ENCODE results near the gene AHI1. TPM values are rescaled to one million over a fixed set of nuclear protein-coding genes. Genes with fewer than 3 reads are reported as not detected.

Gene AHI1
- total RNA-seq, 1 donor from 2014 or later = 30.7 TPM

DNA sequence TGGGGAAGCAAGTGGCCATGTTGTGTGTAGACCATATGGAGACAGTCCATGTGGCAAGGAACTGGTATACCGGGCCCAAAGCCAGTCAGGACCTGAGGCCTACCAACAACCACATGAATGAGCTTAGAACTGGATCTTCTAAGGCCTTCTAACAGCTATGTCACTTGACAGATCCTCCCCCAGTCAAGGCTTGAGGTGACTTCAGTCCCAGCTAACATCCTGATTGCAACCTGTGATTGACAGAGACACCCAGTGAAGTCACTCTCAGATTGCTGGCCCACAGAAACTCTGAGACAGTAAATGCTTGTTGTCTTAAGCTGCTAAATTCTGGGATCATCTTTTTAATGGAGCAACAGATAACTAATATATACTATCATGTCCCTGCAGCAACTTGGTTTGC lies 32.9 kb downstream of the AHI1 start:
- DNase-seq (ENCODE audit: low spot score) = no peak

DNA sequence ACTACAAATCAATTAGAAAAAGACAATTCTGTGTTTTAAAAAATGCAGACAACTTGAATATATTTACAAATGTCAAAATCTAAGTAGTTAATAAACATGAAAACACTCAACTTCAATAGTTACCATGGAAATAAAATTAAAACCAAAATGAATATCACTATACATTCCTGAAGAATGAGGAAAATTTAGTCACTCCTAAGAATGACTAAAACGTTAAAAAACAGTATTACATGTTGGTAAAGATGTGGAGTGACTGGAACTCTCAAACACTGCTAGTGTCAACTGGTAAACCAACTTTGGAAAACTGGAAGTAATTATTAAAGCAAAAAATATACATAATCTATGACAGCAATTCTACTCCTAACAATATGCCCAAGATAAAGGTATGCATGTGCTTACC lies 36.3 kb downstream of the AHI1 start:
- no peak for DNase-seq (ENCODE audit: low spot score)

DNA sequence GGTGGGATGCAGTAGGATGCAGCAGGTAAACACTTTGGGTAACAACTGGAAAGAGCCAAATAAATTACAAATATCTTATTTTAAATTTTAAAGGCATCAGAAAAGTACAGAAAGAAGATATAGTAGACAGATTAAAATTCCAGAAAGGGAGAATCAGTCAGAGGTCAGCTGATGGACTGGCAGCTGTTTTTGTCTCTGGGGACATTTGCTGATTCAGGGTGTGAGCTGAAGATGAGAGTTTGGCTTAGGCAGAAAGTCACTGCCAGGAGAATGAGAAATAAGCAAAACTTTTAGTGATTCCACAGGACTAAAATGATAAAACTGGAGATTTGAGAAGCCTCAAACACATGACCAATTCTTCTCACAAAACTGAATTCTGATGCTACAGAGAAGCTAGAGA lies 39.5 kb downstream of the AHI1 start:
- no peak for DNase-seq (ENCODE audit: low spot score)

DNA sequence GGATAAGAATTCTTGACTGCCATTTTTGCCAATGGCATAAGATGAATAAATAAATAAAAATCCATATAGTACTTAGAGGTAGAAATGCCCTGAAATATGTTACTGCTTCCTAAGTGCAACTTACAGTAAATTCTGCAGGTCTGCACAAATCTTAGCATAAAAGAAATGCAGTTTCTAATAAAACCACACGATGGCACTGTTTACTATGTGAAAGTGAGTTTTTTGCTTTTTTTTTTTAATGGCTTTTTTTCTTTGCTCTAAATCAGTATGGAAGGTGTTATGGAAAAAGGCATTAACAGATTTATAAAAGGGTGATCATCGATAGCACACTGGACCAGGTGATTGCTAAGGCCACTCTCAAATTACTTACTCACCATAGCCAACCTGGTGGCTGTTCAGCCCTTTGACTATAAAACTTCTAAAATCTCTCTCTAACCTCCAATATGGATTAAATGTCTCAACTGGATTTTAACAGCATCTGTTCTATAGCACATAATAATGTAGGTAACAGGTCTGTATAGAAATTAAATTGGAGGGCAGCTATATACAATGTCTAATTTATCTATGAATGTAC lies 45.8 kb downstream of the AHI1 start:
- no peak for DNase-seq (ENCODE audit: low spot score)

DNA sequence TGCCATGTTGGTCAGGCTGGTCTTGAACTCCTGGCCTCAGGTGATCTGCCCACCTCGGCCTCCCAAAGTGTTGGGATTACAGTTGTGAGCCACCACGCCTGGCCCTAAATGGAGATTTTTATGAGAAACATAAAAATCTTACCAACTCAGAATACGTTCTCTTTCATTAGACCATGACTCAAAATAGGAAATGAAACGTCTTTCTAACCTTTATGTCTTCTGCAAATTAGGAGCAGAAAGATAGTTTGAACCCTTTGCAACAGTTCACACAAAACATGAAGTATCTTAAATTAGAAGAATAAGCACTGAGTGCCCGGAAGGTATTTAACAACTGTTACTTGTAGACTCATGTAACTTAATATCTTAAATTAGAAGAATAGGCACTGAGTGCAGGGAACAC lies 48.3 kb downstream of the AHI1 start:
- DNase-seq (ENCODE audit: low spot score) = no peak

DNA sequence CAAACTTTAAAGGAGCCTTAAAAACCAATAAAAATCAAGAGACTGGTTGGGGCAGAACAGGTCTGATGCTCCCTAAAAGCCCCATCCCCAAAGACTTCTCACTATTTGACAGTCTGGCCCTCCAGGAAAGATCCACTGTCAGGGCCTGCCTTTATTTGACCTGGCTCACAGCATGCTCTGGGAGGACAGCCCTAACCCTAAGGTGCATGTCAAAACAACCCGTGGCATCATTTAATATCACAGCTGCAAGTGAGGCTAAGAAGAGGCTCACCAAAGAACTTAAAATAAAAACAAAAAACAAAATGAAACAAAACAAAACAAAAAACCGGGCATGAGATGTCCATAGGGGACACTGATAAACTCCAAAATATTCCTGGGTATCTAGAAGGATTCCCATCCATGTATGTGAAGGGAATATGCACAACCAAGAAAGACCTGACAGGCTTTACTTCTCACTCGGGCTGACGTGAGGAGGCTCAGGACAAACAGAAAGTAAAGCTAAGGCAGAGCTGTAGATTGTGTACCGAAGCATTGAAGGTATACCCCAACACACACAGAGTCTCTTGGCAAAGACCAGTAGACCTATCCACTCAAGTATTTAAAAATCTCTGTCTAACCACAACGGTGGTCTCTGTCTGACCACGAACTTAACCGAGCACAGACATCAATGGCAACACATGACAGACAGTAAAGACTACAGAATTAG lies 57.3 kb downstream of the AHI1 start:
- DNase-seq (ENCODE audit: low spot score) = no peak

DNA sequence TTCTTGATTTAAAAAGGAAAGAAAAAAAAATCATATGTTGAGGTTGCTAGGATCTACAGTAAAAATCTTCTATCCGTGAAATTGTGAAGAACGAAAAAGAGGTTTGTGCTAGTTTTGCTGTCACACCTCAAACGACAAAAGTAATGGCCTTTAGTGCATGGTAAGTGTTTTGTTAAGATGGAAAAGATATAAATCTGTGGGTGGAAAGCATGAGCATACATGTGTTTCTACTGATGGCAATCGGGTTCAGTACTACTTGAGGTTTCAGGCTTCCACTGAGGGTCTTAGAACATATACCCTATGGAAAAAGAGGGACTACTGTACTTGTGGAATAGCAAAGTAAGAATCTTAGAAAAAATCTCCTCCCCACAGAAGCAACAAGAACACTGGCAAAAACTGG lies 58.0 kb downstream of the AHI1 start:
- no peak for DNase-seq (ENCODE audit: low spot score)

DNA sequence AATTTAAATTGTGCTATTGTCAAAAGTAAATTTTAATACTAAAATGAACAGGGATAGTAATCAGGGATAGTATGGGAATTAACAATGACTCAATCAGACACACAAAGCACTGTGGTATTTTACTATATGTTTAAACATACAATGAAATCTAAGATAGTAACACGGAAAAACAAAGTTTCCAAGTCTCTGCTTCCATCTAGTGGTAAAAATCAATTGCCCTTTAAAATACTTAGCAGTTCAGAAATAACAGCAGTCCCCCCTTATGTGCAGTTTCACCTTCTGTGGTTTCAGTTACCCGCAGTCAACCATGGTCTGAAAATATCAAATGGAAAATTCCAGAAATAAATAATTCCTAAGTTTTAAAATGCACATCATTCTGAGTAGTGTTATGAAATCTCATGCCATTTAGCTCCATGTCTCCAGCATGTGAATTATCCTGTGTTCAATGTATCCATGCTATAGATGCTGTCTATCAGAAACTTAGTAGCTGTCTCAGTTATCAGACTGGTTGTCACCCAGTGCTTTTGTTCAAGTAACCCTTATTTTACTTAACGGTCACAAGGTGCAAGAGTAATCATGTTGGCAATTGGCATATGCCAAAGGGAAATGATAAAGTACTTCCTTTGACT lies 58.5 kb downstream of the AHI1 start:
- no peak for DNase-seq (ENCODE audit: low spot score)

DNA sequence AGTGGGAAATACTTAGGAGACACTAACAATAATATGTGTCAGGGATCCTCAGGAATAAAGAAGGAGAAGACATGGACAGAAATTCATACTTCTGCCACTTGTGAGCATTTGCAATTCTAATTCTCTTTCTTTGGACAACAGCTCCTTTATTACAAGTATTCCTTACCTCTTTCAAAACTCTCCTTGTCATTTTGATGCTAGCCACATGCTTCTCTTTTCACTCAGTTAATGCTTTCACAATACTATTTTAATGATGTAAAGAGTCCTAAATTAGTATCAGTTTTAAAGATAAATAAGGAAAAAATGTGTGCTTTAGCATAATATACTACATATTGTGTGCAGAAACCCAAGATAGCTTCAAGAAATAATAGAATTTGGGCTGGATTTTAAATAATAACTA lies 62.5 kb downstream of the AHI1 start:
- DNase-seq (ENCODE audit: low spot score) = no peak

DNA sequence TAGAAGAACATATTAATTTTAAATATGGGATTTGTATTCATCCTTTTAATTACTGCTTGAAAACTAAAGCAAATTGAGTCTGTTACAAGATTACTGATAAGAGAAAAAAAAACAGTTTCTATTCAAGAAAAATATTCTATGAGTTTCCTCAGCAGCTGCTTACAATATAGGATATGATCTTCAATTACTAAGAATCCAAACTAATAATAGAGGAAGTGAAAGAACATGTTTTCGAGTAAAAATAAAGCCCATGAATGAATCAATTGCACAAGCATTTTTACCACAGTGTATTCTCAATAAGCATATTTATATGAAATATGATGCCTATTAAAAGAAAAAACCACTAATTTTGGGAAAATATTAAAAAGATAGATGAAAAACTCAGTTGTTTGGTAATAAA lies 63.4 kb downstream of the AHI1 start:
- no peak for DNase-seq (ENCODE audit: low spot score)

DNA sequence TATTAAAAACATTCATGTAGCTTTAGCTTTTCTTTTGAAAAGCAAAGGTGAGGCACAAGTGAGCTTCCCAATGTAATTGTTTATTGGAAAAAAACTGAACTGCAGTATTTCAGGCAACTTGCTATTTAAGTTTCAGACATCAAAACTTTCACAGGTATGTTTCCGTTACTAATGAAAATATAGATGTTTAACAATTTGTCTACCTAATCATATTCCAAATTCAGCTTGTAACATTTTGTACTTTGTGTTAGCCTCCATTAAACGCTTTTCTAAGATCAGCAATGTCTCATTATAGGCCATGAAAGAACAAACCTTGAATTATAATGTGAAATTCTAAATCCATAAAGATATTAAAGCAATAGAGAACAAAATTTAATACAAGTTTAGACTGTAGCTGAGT lies 69.5 kb downstream of the AHI1 start:
- no peak for DNase-seq (ENCODE audit: low spot score)

DNA sequence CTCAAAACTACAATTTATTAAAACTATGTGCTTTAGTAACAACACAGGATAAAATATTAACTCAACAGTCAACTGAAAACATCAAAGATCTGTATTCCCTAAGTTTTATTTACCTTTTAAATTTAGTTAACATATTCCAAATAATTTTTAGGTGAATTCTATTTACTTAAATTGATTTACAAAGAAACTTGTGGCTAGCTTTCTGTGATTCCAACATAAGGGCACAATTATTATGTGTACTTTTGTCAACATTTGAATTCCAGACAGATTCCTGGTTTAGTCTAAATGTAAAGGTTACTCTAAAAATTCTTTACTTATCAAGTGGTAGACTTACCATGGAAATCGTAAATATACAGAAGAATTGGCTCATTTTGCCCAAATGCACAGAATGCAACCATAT lies 70.7 kb downstream of the AHI1 start:
- DNase-seq (ENCODE audit: low spot score) = no peak

DNA sequence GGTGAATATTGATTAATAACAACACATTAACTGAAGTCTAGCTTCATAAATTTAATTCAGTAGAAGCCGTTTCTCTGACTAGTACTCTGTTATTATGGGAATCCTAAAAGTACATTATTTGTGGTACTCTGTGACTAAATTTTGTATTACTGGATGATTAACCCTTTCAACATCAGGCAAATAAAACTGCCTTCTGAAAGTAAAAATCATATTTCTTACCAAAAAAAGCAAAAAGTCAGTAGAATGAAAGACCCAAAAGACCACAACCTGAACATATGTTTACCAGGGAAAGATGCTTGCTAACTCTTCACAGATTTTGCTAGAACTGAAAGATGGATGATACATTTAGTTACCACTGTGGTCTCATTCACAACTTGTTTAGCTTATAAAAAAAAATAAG lies 73.2 kb downstream of the AHI1 start:
- DNase-seq (ENCODE audit: low spot score) = no peak

DNA sequence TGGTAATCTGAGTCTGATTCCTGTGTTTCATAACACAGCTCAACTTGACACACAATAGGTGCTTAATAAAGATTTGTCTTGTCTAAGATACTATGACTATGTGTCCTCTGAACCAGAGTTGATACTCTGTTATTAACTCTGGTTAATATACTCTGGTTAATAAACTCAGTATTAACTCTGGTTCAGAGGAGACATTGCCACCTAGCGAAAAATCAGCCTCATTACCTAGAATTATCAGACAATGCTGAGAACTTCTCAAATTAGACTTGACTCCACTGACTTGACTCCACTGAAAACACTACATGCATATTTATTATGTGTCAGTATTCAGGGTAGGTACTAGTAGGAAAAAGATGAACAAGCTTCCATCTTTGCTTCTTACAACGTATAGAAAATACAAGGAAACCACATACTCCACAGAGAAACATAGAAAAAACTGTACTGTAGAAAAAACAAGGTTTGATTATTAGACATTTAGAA lies 73.9 kb downstream of the AHI1 start:
- no peak for DNase-seq (ENCODE audit: low spot score)

DNA sequence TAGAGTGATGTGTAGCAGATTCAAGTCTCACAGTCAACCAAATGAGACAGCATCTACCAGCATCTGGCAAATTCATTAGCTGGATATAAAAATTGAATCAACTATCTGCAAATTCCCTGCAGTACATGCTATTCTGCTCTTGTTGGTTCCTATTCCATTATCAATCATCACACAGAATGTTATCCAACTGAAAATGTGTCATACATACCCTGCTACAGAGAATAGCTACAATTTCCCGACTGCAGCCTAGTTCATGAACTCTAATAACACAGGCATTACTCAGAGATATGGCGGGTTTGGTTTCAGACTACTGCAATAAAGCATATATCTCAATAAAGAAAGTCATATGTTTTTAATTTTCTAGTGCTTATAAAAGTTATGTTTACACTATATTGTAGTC lies 78.4 kb downstream of the AHI1 start:
- no peak for DNase-seq (ENCODE audit: low spot score)

DNA sequence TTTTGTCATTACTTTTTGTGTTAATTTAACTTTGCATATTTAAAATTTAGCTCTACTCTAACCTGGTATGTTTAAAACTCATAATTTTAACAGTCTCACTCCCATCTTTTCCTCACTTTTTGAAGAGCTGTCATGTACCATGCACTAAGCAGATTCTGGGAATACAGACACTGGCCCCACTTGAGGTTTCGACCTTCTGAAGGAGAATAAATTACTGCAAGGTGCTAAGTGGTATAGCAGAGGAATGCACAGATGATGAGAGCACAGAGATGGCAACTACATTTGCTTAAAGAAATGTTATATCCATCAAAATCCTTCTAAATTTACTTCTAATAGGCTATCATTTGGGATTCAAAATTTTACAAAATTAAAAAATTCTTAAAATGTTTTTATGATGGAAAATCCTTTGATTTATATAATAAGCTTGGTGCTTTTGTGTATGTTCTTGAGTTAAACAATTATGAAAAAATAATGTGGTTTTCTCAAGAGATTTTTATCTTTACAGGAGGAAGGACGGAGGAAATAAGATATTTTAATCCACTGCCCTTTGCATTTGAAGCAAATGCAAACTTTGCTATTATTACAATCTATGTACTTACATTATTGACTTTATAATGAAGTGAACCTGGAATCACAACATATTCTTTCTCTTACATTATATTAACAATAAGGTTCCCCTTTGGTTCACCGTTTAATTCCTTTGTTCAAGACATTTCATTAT lies 79.3 kb downstream of the AHI1 start:
- no peak for DNase-seq (ENCODE audit: low spot score)

DNA sequence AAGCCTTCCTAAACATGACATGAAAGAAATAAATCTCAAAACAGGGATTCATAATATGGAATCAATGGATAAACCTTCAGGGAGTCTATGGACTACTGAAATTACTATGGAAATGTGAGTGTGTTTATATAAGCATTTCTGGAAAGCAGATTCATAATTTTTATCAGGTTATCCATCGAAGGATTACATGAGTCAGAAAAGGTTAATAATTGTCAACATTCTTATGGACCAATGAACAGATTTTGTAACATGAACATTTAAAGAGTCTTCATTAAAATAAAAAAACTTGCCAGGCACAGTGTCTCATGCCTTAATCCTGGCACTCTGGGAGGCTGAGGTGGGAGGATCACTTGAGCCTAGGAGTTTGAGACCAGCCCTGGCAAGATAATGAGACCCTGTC lies 84.8 kb downstream of the AHI1 start:
- DNase-seq (ENCODE audit: low spot score) = no peak

DNA sequence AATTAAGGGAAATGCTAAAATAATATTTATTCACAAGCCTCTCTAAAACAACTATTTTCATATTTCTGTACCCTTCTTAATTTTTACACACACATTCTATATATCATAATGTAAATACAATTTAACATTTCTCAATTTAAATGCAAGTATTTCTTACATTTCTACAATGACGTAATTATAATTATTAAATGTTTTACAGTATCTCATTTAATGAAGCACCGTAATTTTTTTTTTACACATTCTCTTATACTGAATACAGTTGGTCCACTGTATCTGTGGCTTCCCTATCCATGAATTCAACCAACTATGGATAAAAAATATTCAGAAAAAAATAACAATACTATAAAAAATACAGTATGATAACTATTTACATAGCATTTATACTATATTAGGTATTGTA lies 85.7 kb downstream of the AHI1 start:
- no peak for DNase-seq (ENCODE audit: low spot score)

DNA sequence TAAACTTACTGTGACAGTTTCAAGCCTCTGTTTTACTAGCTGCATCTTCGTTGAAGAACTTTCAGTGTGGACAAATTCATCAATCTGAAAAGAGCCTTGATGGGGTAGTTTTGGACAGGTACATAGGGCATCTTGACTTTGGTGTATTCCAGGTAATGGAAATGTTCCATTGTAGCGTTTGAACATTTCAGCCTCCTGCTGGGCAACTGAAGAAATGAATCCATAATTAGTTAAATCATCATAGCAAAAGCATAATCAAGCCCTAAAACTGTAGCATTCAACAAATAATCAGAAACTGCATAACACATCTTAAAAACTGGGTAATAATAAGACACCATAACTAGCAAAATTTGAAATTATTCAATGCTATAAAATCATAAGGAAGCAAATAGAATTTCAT lies 86.2 kb downstream of the AHI1 start:
- DNase-seq (ENCODE audit: low spot score) = no peak

DNA sequence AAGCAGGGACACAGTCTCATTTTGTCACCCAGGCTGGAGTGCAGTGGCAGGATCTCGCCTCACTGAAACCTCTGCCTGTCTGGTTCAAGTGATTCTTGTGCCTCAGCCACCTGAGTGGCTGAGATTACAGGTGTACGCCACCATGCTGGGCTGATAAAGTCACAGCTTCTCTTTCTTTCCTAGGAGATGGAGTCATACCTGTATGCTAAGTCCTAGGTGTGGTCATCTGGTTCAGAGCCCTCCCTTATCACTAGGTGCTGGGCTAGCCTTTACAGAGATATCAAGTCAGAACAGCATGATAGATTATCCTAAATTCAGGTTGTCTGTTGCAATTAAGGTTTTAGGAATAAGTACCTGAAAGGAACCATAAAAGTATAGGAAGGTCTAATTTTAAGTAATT lies 86.7 kb downstream of the AHI1 start:
- no peak for DNase-seq (ENCODE audit: low spot score)

DNA sequence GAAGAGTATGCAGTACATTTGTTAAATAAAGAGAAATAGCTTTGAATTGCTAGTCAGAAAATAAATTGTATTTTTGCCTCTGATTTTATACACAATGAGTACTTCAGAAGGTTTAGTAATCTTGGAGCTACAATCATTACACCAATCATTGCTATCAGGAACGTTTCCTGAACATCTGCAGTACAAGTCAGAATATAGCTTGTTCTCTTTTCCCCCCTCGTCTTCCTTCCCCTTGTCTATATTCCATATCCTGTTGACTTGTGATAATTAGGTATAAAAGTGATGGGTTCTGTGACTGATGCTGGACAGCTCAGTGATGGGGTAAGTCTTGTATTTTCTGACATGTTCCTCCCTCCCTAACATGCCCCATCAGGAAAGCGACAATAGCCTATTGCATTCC lies 94.0 kb downstream of the AHI1 start:
- DNase-seq (ENCODE audit: low spot score) = no peak

DNA sequence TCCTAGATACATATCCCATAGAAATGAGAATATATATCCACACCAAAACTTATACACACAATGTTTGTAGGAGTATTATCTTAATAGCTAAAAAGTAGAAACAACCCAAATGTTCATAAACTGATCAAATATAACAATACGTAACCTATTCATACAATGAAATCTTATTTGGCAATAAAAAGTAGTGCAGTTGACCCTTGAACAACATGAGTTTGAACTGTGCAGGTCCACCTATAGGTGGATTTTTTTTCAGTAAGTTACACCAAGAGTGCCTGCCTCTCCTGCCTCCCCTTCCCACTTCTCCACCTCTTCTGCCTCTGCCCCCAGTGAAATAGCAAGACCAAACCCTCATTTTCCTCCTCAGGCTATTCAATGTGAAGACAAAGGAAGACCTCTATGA lies 95.2 kb downstream of the AHI1 start:
- no peak for DNase-seq (ENCODE audit: low spot score)

All from mesenteric fat pad (tissue), 1 donor.